GM12873 (cell line): ENCODE measurements around the gene GHRHR.

Experiments
- CTCF ChIP-seq: IDR thresholded peaks from 2 replicates; pipeline ENCODE4 v1.5.1; 2012; ENCODE audit warnings: low read depth, mild to moderate bottlenecking, moderate library complexity, low read length, control low read depth; ENCODE audit not compliant: insufficient read depth; ENCODE audit errors: missing control alignments

Gene GHRHR

GRCh38 chr7:30963842-30964241 lies at the start of gene GHRHR:
Gene GHRHR, plus strand, starts transcription at chr7:30963953. Its CDS starts 116 bp downstream, at chr7:30964069.
- no peak for TF ChIP-seq CTCF

GRCh38 chr7:30914596-30914995 lies 49.2 kb upstream of the GHRHR start:
- TF ChIP-seq CTCF = no peak

GRCh38 chr7:30915005-30915601 lies 48.6 kb upstream of the GHRHR start:
- no peak for TF ChIP-seq CTCF

GRCh38 chr7:30915751-30916150 lies 48.0 kb upstream of the GHRHR start:
- no peak for TF ChIP-seq CTCF

- TF ChIP-seq CTCF = no peak
Measured at GRCh38 chr7:30916255-30916654, 47.5 kb upstream of the GHRHR start.

GRCh38 chr7:30916767-30917166 lies 47.0 kb upstream of the GHRHR start:
- no peak for TF ChIP-seq CTCF

- TF ChIP-seq CTCF = no peak
Measured at GRCh38 chr7:30917216-30917893, 46.4 kb upstream of the GHRHR start.
